SK-N-MC (cell line): ENCODE data around the gene TMEM92.
"Not testable (repeated sequence)": the region's sequence is repeated elsewhere in the genome, so short reads cannot be mapped to it uniquely, and the experiment has no call there.

Source experiments
- DNase-seq: peaks from one replicate; pipeline ENCODE4 v3.0.0-alpha.2; 2011; ENCODE audit warnings: low read depth, low spot score
- H3K27ac ChIP-seq: fragments of 200-600 bp; sonication (generic); 2 replicates; pipeline ENCODE4 v1.5.1; 2016; ENCODE audit warnings: mixed run types
- H3K36me3 ChIP-seq: fragments of 200-600 bp; sonication (generic); 2 replicates; pipeline ENCODE4 v1.6.1; 2017; ENCODE audit warnings: antibody characterized with exemption, low read length, mixed read lengths; ENCODE audit not compliant: insufficient read depth
- H3K4me3 ChIP-seq: fragments of 200-600 bp; sonication (generic); 2 replicates; pipeline ENCODE4 v1.5.1; 2016
- H3K9ac ChIP-seq: fragments of 200-600 bp; sonication (generic); 2 replicates; pipeline ENCODE4 v1.8.0; 2017; ENCODE audit warnings: mixed run types, mixed read lengths; ENCODE audit not compliant: insufficient read length
- H3K9me3 ChIP-seq: fragments of 200-600 bp; sonication (generic); 2 replicates; pipeline ENCODE4 v1.6.1; 2017; ENCODE audit warnings: low read depth, mild to moderate bottlenecking, antibody characterized with exemption, low read length, moderate library complexity, mixed read lengths
- EZH2 ChIP-seq: fragments of 200-600 bp; sonication (generic); IDR thresholded peaks from one replicate; pipeline ENCODE4 v1.6.1; 2017; ENCODE audit warnings: antibody characterized with exemption
- FOXP2 ChIP-seq: optimal IDR thresholded peaks from 2 replicates; pipeline ENCODE3; 2011; ENCODE audit warnings: mild to moderate bottlenecking, moderate library complexity; ENCODE audit not compliant: insufficient read depth; ENCODE audit errors: extremely low read length, control extremely low read depth
- POLR2AphosphoS5 ChIP-seq: IDR thresholded peaks from 2 replicates; pipeline ENCODE4 v1.6.1; 2012; ENCODE audit warnings: mild to moderate bottlenecking, low read depth, low read length, borderline replicate concordance

Gene TMEM92

DNA sequence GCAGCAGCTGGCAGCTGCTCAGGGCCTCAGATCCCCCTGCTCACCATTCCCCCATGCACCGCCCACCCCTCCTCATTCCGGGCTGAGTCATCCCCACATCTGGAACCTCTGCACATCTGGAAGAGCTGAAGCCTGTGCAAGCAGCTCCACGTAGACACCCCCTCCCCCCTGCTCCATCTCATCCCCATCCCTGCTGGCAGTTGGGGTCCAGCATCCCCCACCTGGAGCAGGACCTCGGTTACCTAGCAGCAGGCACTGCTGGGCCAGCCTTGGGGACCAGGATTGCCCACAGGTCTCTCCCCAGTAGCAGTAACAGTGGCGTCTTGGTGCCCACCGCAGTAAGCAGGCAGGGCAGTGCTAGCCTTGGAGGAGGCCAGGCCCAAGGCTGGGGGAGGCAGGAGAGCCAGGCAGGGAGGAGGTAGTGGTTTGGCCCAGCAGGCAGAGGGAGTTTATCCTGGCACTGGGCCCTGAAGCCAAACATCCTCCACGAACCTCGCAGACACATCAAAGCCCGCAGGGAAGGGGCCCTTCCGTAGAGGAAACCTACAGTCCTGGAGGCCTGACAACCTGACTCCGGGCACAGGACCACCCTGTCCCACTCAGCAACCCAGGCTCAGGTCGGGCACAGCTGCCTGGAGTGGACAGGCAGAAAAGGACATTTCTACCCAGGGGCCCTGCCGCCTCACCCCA lies 7.7 kb upstream of the TMEM92 start:
- TF ChIP-seq EZH2 (no peak), POLR2AphosphoS5 (no peak)

GRCh38 chr17:50267074-50267841 lies 7.0 kb upstream of the TMEM92 start:
- H3K9me3 ChIP-seq = no peaks in the 10 kb centered on the region
- no peak overlapping the region for H3K4me3 ChIP-seq
- no peaks in the 10 kb centered on the region for H3K36me3 ChIP-seq
- peak overlapping the region; percentile 13; the same call in 1 of the 2 replicates for H3K27ac ChIP-seq
- TF ChIP-seq EZH2 (no peak), FOXP2 (no peak), POLR2AphosphoS5 (no peak)
- no peak for DNase-seq
- peak overlapping the region; percentile 9 for H3K9ac ChIP-seq

More for the DNA sequence above, 7.7 kb upstream of the TMEM92 start:
- no peak overlapping the region for H3K9ac ChIP-seq
- H3K27ac ChIP-seq = peak overlapping the region; percentile 13; the same call in 1 of the 2 replicates
- H3K4me3 ChIP-seq = no peak overlapping the region
- no peaks in the 10 kb centered on the region for H3K36me3 ChIP-seq
- no peaks in the 10 kb centered on the region for H3K9me3 ChIP-seq
- no peak for DNase-seq

- no peak for TF ChIP-seq POLR2AphosphoS5
- no peak for TF ChIP-seq FOXP2
- no peak for TF ChIP-seq EZH2
- H3K27ac ChIP-seq = no peak overlapping the region
- no peak for DNase-seq
- H3K4me3 ChIP-seq = no peak overlapping the region
- H3K36me3 ChIP-seq = no peaks in the 10 kb centered on the region
- H3K9ac ChIP-seq = peak overlapping the region; percentile 9
- no peaks in the 10 kb centered on the region for H3K9me3 ChIP-seq
These were observed 6.2 kb upstream of the TMEM92 start for GRCh38 chr17:50268026-50268425.

DNA sequence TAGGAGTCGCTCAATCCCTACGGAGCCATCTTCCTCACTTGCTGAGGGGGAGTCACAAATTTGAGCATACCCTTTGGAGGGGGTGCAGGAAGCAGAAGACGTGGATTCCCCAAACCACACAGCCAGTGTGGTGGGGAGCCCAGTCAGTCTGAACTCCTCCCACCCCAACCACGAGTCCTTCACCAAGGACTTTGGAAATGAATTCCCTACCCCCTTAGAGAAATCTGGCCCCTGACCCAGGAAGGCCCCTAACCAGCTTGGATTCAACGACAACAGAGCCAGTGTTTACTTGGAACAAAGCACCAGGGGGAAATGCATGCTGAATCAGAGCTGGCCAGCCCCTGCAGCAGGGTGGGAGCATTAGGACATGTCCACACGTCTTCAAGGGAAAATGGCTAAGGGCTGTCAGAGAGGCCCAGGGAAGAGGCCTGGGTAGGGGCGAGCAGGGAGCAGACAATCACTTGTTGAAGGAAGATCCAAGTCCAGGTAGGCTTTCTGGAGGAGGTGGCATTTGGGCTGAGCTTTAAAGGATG lies 5.5 kb upstream of the TMEM92 start:
- Histone ChIP-seq H3K36me3 (no peaks in the 10 kb centered on the region), H3K27ac (no peak overlapping the region), H3K9ac (no peak overlapping the region), H3K9me3 (no peaks in the 10 kb centered on the region), H3K4me3 (no peak overlapping the region)
- no peak for TF ChIP-seq FOXP2
- TF ChIP-seq EZH2 = no peak
- no peak for TF ChIP-seq POLR2AphosphoS5
- no peak for DNase-seq

GRCh38 chr17:50269477-50270434 lies 4.5 kb upstream of the TMEM92 start:
- H3K4me3 ChIP-seq = no peak overlapping the region

DNA sequence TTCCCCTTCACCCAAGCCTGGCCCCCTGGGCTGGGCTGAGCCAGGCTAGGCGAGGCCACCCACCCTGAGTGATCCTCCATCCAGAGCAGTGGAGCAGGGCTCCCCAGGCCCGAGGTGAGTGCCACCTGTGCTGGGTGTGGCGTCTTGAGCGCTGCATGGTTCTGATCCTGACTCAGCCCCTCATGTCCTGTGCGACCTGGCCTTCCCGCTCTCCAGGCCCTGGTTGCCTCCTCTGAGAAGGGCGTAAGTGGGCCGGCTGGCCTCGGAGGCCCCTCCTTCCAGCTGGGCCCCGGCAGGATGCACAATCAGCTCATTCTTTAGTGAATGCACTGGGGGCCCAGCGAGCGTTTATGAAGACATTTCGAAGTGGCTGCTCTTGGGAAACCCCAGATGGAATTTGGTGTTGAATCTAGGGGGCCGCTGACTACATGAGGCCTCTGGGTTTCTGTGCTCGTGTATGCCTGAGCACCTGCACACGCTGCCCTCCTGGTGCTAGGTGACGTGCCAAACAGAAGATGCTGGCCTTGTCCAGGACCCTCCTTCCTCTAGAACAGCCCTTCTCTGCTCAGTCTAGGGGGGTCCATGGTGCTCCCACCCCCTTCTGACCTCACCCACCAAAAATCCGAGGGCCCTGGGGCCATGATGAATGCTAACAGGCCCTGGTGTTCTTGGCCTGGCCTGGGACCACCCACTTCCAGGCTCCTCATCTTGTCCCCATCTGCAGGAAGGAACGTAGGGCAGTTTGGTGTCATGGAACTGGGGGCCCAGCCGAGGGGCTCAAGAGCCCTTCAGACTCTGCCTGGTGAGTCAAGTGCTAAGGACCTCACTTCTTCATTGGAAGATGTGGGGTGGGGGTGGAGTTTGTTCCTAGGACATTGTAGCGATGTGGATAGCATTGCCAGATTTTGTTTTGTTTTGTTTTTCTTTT lies 3.6 kb upstream of the TMEM92 start:
- Histone ChIP-seq H3K4me3 (no peak overlapping the region), H3K27ac (no peak overlapping the region), H3K36me3 (no peaks in the 10 kb centered on the region), H3K9me3 (no peaks in the 10 kb centered on the region), H3K9ac (no peak overlapping the region)
- no peak for DNase-seq
- TF ChIP-seq FOXP2 (no peak), EZH2 (no peak), POLR2AphosphoS5 (no peak)

More at GRCh38 chr17:50269477-50270434, 4.5 kb upstream of the TMEM92 start:
- no peak for DNase-seq
- H3K27ac ChIP-seq = no peak overlapping the region
- H3K9ac ChIP-seq = no peak overlapping the region
- TF ChIP-seq POLR2AphosphoS5 = no peak
- TF ChIP-seq EZH2 = no peak
- no peak for TF ChIP-seq FOXP2
- no peaks in the 10 kb centered on the region for H3K36me3 ChIP-seq
- no peaks in the 10 kb centered on the region for H3K9me3 ChIP-seq

GRCh38 chr17:50271363-50271750 lies 2.9 kb upstream of the TMEM92 start:
- not testable (repeated sequence) for H3K9ac ChIP-seq, H3K9me3 ChIP-seq, DNase-seq, H3K36me3 ChIP-seq, H3K27ac ChIP-seq, H3K4me3 ChIP-seq
